HG03175 (cell line): Measurements from ENCODE around the gene NT5C.

Source experiments
- ATAC-seq: cut with Tn5 transposase; IDR thresholded peaks from one replicate; pipeline ENCODE4 v1.9.1; 2021; ENCODE audit warnings: mild to moderate bottlenecking, moderate library complexity; ENCODE audit not compliant: unreplicated experiment

NT5C gene

DNA sequence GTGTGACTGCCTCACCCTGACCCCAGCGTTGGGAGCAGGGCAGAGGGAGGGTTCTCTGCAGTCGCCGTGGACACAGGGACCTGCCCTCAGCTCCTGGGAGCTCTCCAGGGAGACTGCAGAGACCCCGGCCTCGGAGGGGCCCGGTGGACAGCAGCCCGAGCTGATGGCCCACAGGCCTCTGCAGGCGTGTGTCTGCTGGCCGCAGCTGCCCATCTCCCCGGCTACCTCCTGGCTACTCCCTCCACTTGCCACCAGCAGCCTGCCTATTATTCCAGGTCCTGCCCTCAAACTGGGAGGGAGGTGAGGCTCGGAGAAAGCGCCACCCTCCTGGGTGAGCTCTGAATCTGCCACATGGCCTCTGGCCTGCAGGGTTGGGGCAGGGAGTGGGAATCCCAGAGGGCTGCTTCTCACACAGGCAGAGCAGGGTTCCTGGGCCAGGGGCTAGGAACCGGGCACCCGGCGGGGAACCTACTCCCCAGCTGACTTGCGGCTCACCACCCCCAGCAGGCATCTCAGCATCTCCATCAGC lies 36.6 kb downstream of the NT5C start:
- no peak for ATAC-seq

DNA sequence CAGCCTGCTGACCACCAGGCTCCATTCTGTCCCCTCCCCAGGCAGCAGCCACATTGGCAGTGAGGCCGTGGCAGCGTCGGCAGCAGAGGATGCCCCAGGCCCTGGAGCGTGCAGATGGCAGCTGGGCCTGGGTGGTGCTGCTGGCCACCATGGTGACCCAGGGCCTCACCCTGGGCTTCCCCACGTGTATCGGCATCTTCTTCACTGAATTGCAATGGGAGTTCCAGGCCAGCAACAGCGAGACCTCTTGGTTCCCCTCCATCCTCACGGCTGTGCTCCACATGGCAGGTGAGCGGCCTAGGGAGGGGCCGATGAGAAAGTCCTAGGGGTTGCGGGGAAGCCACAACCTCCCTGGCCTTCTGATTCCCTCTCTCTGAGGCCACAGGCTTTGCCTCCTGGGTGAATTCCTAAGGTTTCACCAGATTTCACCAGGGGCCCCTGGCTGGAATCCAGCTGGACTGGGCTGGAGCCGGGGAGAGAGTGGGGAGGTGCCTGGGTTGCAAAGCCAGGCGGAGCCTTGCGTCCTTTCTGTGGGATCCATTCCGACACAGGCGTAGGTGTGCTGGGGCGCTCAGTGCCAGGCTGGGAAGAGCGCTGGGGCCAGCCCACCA lies 37.9 kb downstream of the NT5C start:
- no peak for ATAC-seq

DNA sequence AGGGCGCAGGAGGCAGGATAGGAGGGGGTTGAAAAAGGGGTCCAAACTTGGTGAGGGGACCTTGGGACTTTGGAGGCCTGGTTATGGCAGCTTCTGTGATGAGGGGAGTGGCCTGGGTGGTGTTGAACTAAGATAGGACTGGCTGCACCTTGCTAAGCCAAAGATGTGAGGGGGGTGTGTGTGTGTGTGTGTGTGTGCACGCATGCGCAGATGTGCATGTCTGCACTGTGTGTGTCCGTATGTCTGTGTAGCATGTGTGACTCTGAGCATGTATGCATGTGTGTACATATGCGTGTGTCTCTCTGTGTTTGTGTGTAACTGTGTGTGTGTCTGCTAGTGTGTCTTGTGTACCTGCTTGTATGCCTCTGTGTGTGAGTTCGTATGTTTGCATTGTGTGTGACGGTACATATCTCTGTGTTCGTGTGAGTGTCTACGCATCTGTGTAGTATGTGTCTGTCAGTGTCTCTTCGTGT lies 39.7 kb downstream of the NT5C start:
- no peak for ATAC-seq

DNA sequence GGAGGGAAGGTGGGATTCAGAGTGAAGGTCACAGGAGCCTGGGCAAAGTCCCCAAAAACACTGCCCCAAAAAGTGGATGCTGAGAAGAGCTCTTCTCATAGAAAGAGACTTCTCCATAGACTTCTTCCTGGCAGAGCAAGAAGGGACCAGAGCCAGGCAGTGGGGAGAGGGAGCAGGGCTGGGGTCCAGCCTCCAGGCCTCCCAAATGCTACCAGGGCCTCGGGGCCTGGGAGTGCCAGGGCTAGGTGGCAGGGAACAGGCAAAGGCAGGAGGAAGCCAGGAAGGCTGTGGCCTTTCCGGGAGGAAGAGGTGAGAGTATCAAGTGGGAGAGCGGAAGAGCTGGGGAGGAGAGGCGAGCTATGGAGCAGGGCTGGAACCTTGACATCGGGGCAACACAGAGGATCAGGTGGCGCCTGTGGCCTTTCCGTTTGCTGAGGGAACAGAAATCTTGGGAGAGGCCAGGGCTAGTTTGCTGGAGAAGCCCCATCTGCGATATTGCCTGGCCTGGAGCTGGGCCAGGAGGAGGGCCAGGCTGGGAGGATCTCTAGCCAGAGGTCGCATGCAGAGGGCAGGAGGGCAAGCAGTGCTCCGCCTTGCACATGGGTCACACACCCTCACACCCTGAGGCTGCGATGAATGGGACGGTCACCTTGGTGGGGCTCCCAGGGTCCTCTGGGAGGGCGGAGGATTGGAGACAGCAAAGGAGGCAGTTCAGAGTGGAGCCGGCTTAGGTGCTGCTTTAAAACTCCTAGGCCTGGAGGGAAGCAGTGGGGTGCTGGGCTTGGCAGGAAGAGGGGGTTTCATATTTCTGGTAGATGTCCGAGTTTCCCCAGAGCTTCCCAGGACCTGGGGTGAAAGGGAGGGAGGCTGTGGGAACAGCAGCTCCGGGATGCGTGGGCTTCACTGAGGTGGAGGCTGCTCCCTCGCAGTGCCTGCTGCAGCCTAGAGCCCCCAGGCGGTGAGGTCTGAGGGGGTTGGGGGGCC lies 40.4 kb downstream of the NT5C start:
- no peak for ATAC-seq

DNA sequence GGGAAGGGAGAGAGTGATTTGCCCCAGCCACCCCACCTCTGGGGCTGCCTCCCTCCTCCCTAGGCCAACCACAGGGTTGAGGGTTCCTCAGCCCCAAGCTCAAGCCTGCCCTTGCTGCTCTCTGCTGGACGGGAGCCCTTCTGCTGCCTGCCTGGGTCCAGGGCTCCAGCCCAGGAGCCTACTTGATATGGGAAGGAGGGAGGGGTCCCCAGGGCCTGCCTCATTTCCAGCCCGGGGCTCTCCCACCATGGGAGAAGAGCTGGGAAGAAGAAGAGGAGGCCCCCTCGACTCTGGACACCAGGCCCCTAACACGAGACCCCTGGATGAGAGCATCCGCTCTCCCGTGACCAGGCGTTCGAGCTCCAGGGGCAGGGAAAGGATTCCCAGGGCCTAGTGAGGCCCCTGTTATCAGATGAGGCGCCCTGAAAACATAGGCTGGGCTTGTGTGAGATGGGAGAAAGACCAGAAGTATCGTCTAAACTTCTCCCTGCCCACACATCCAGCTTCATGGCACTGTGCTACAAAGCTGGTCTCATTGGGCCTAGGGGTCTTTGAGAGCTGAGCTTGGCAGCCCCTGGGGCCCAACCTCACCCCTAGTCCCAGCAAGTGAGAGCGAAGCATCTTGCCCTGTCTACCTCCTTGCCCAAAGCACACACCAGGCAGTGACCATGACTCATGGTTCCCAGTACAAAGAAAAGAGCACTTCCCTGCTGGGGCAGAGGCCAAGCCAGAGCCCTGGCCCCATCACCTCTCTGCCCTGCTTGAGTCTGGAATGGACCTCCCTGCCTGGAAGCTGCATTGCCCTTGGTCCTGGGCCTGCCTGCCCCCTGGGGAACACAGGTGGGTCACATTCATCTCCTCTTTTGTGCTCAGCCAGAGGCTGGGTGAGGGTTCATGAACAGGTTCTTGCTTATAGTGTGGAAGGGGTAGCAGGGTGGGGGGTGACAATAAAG lies 42.8 kb downstream of the NT5C start:
- ATAC-seq: no peak

DNA sequence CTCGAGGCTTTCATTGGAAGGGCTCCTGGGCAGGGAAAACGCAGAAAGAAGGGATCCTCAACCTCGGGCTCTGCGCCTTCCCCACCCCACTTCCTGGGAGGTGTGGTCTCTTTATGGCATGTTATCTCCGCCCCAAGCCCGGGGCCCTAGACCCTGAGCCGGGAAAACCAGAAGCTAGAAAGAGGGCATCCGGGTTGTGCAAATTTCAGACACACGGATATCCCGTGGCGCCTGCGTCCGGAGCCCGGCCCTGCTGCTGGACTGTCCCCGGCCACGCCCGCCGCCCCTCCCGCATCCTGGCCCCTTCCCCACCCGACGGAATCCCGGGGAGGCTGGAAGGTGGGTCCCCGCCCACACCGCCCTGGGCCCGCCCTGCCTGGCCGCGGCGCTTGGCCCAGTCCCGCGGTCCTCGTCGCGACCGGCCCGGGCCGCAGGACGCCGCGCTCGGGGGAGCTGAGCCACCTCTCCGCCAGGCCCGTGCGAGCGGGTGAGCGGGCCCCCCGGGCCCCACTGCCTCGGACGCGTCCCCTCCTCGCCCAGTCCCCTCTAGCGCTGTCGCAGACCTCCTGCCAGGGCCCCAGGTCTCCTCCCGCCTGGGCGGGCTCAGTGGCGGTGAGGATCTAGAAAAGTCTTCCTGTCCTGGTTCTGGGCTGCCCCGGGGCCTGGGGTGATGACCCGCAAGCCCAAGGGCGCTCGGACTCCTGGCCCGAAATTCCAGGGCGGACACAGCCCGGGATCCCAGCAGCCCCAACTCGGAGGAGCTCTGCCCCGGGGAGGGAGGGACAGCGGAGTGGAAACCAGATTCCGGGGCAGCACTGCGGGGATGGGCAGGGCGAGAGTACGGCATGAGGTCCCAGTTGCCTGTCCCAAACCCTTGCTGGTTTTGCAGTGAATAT lies 43.7 kb downstream of the NT5C start, which contains the start of gene SLC16A5:
SLC16A5 (plus strand) TSS at position 397 of the 896 bp plus-strand sequence. CDS start 5,683 bp downstream, outside the sequence.
- ATAC-seq: no peak

DNA sequence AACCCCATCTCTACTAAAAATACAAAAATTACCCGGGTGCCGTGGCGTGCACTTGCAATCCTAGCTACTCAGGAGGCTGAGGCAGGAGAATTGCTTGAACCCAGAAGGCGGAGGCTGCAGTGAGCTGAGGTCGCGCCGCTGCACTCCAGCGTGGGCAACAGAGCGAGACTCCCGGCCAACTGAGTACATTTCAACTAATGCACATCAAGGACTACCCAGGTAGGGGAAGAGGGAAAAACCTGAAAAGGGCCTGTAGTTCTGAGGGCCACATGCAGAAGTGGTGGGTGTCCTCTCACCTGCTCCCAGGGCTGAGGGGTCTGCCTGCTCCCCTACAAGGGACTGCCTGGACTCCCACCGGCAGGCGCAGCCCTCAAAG lies 44.4 kb downstream of the NT5C start:
- ATAC-seq: no peak

DNA sequence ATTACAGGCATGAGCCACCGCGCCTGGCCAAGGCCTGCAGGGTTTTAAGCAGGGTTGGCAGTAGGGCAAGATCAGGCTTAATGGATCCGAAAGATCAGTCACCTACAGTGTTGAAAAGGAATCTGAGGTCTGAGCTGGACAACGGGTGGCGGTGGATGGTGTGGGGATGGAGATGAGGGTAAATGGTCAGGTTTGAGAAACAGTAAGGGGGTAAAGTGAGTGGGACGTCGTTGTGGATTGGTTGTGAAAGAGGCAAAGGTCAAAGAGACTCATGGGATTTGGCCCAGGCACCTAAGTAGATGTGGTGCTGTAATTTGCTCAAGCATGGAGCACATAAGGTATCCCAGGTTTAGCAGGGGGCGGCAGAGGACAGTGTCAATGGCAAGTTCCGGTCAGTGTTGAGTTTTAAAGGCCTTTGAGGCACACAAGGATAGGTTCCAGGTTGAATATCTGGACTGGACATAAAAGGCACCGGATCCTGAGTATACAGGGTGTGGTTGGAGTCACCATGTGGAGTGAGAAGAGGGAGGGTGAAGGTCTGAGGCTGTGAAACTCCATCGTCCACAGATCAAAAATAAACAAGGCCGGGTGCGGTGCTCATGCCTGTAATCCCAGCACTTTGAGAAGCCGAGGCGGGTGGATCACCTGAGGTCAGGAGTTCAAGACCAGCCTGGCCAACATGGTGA lies 44.9 kb downstream of the NT5C start:
- no peak for ATAC-seq

DNA sequence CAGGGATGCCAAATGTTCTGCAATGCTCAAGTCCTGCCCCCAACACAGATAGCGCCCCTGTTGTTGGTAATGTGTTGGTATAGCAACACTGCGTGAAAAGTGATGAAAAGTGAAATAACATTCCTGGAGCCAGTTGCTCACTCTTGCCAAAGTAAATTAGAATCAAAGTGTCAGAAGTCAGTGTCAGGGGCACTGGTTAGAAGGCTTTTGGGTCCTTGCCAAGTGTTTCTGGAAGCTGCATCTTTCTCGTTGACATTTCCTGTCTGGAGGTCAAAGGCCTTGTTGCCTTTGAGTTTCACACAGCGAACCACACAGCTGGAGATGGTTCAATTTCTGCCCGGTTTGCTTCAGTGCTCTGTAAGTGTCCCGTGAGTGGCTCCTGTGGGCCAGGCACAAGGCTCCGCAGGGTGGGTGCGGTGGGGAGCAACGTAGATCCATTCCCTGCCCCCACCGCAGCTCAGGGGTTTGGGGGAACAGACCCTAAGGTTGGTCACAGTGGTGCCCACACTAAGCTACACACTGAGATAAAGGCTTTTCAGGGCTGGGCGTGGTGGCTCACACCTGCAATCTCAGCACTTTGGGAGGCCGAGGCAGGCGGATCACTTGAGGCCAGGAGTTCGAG lies 47.4 kb downstream of the NT5C start:
- no peak for ATAC-seq

DNA sequence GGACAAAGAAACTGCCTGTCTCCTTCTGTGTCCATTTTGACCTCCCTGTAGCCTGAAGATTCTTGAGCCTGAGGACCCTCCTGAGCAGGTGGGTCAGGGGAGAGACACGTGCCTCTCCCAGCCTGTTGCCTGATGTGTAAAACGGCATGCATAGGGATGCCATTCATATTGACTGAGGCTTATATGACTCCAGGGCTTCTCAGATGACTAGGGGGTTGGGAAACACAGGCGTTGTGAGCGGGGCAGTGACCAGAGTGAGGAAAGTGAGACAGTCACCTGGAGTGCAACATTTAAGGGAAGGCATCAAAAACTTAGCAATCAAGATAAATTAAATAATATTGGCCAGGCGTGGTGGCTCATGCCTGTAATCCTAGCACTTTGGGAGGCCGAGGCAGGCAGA lies 48.9 kb downstream of the NT5C start:
- no peak for ATAC-seq

DNA sequence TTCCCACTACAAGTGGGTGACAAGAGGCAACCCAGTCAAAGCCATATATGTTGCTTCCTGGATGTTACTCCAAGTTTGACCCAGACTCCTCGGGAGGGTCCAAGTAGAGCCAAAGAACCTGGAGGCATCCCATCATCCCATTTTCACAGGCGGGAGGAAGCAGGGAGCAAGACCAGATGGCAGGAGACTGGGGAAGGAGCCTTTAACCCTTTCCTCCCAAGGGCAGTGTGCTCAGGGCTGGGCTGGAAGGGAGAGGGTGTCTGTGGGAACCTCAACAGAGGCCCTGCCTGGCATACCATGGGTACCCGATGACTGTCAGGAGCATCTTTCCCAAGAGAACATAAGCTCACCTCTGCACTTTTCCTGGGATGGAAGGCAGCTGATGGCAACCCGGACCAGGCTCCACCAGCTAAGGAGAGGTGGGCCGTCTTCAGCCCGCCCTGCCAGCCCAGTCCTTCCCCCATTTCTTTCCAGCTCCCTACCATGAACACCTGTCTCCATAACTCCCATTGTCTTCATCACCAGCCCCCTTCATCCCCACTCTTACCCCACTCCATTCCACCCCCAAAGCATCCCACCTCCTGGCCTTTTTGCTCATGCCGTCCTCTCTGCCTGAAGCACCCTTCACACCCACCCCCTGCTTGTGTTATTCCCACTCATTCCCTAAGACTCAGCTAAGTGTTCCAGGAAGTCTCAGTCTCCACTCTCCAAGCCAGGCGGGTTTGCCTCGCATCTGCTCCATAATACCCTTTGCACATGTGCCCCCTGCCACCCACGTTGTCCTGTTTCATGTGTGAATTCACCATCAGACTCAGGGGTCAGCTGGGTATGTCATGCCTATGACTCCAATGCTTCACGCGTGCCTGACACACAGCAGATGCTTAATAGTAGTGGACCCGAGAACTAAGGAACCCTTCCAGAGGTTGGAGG lies 49.7 kb downstream of the NT5C start:
- no peak for ATAC-seq
